ENCODE results near the gene TRMT2A.

The TRMT2A gene

GRCh38 chr22:20147237-20147988, 30.4 kb upstream of the TRMT2A start:
- DNase-seq, result no peak

- no peak for DNase-seq
Observed at GRCh38 chr22:20146777-20147176, 29.8 kb upstream of the TRMT2A start.

GRCh38 chr22:20145832-20146223, 28.8 kb upstream of the TRMT2A start:
- no peak for DNase-seq

- DNase-seq, result no peak
Observed at GRCh38 chr22:20145206-20145831, 28.3 kb upstream of the TRMT2A start.

GRCh38 chr22:20143883-20144665, 27.0 kb upstream of the TRMT2A start:
- DNase-seq, result no peak

- DNase-seq, result no peak
Observed at GRCh38 chr22:20142711-20143621, 25.9 kb upstream of the TRMT2A start.

- no peak for DNase-seq
Observed at GRCh38 chr22:20141186-20142077, 24.4 kb upstream of the TRMT2A start.

- no peak for DNase-seq
Observed at GRCh38 chr22:20140521-20140964, 23.5 kb upstream of the TRMT2A start.

- no peak for DNase-seq
Observed at GRCh38 chr22:20140107-20140445, 23.1 kb upstream of the TRMT2A start.

- no peak for DNase-seq
Observed at GRCh38 chr22:20139391-20140106, 22.5 kb upstream of the TRMT2A start.

- no peak for DNase-seq
Observed at GRCh38 chr22:20138868-20139267, 21.8 kb upstream of the TRMT2A start.

GRCh38 chr22:20138417-20138738, 21.4 kb upstream of the TRMT2A start:
- no peak for DNase-seq

GRCh38 chr22:20137671-20138416, 20.8 kb upstream of the TRMT2A start:
- no peak for DNase-seq

GRCh38 chr22:20137113-20137512, 20.1 kb upstream of the TRMT2A start:
- no peak for DNase-seq

GRCh38 chr22:20136603-20136873, 19.5 kb upstream of the TRMT2A start:
- DNase-seq, result no peak

GRCh38 chr22:20135806-20136602, 19.0 kb upstream of the TRMT2A start:
- DNase-seq, result no peak

GRCh38 chr22:20135265-20135664, 18.2 kb upstream of the TRMT2A start:
- DNase-seq, result no peak

- DNase-seq, result no peak
Observed at GRCh38 chr22:20133930-20134549, 17.0 kb upstream of the TRMT2A start.

GRCh38 chr22:20132686-20133246, 15.7 kb upstream of the TRMT2A start:
- DNase-seq, result no peak

Data from DMS153 (cell line).